Hepatocyte (in vitro differentiated cells): Measurements from ENCODE around the gene IFT43.

Source experiments
- EZH2phosphoT487 ChIP-seq: fragments of 200-600 bp; sonication (generic); IDR thresholded peaks from one replicate; pipeline ENCODE4 v1.6.1; 2018; ENCODE audit warnings: antibody characterized with exemption, mild to moderate bottlenecking, low read depth, moderate library complexity; ENCODE audit not compliant: unreplicated experiment, severe bottlenecking
- TF ChIP-seq, protein P1 (sequence below): fragments of 200-600 bp; sonication (generic); IDR thresholded peaks from 2 replicates; pipeline ENCODE4 v1.5.1; 2016; ENCODE audit warnings: antibody characterized with exemption, mild to moderate bottlenecking; ENCODE audit not compliant: poor library complexity

DNA sequence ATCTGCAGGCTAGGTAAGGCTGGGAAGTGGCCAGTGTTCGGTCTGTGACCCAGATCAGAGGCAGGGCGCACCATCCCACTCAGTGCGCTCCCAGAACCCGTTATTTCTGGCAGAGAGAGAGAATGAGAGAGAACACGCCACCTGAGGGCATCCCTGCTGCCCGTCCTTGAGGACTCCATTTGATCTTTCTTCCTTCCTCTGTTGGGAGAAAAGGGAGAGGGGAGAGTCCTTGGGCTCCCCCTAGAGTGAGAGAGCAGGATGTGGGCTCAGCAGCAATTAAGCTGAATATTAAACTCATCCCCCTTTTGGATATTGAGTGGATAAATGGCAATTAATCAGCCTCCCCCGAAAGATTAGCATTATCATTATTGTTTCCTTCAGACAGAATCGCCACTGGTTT is 70.6 kb downstream of the IFT43 start:
- TF ChIP-seq, protein P1, sequence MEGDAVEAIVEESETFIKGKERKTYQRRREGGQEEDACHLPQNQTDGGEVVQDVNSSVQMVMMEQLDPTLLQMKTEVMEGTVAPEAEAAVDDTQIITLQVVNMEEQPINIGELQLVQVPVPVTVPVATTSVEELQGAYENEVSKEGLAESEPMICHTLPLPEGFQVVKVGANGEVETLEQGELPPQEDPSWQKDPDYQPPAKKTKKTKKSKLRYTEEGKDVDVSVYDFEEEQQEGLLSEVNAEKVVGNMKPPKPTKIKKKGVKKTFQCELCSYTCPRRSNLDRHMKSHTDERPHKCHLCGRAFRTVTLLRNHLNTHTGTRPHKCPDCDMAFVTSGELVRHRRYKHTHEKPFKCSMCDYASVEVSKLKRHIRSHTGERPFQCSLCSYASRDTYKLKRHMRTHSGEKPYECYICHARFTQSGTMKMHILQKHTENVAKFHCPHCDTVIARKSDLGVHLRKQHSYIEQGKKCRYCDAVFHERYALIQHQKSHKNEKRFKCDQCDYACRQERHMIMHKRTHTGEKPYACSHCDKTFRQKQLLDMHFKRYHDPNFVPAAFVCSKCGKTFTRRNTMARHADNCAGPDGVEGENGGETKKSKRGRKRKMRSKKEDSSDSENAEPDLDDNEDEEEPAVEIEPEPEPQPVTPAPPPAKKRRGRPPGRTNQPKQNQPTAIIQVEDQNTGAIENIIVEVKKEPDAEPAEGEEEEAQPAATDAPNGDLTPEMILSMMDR = no peak
- no peak for TF ChIP-seq EZH2phosphoT487
